HG03064 (cell line): ENCODE measurements around the gene USP16.

Experiments used
- ATAC-seq: cut with Tn5 transposase; IDR thresholded peaks from one replicate; pipeline ENCODE4 v1.9.1; 2021; ENCODE audit warnings: low read depth; ENCODE audit not compliant: unreplicated experiment

USP16 gene

DNA sequence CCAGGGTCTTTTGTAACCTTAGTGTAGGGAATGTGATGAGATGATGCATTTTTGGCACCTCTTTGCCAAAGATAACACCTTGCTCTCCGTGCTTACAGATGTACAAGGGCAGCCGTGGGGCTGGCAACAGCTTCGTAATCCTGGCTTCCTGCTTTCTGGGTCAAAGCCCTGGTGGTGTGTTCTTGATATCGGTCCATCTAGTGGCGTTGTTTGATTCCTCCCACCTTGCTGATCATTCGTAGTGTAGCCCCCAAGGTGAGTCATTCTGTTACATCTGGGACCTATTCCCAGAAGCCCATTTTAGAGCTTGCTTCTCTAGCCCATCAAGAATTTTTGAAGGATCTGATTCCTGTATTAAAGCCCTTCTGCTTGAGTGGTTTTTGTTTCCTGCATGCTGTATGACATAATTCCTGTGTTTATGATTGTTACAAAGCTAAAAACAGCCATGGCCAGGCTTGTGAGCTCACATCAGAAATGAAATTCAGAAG is 56.0 kb downstream of the USP16 start:
- no peak for ATAC-seq

DNA sequence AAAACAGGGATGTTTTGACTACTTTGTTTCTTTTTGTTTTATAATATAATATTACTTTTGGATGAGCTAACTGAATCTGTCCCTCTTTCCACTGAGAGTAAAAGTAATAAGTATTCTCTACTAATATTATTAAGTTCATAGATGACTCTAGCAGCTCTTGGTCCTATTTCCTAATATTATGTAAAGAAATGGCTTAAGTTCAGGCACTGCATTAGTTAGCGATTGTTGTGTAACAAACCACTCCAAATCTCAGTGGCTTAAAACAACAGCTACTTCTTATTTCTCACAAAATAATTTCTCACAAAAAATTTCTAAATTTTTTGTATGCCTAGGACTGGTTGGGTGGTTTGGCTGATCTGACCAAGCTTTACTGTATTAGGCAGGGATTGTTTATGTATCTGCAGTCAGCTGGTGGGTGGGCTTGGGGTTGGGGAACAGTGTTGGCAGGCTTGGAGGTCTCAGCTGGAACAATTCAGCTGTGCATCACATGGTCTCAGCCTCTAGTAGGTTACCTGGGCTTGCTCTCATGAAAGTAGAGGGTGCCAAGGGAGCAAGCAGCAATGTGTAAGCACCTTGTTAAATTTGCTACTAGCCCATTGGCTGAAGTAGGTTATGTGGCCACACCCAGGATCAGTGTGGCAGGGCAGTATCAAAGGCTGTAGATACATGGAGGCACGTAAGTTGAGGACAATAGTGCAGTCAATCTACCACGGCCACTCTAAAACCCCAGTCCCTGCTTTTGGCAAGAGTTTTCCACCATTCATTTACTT is 57.8 kb downstream of the USP16 start:
- ATAC-seq, result no peak

DNA sequence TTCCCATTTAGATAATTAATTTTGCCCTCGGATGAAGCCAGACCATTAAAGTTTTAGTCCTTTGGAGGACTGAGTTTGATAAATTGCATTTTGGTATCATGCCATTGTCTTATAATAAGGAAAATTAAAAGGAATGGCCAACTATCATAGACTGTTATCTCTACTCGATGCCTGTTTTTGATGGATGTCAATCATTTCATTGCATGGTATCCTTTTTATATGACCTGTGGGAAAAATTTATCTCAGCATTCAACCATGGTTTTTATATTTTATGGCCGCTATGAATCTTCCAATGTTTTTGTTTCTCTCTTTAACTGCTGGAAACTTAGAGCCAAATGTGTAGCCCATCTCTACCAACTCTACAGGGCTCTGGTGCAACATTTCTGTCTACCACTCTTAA is 58.8 kb downstream of the USP16 start:
- no peak for ATAC-seq

DNA sequence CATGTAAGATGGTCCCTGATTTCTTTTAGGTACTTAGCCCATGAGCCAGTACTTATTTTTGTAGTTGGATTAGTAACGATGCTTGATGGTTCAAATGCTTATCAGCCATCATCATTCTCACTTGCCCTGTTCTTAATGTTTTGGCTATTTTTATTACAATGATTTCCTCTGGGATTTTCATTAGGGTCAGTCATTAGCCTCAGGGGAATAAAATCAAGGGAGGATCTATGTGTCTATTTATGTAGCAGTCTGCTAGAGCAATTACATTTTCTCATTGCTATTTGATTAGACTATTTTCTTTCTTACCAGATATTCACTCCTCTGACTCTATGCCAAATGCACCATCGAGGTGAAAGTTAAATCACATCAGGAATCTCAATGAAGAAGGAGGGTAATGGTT is 59.9 kb downstream of the USP16 start:
- no peak for ATAC-seq

DNA sequence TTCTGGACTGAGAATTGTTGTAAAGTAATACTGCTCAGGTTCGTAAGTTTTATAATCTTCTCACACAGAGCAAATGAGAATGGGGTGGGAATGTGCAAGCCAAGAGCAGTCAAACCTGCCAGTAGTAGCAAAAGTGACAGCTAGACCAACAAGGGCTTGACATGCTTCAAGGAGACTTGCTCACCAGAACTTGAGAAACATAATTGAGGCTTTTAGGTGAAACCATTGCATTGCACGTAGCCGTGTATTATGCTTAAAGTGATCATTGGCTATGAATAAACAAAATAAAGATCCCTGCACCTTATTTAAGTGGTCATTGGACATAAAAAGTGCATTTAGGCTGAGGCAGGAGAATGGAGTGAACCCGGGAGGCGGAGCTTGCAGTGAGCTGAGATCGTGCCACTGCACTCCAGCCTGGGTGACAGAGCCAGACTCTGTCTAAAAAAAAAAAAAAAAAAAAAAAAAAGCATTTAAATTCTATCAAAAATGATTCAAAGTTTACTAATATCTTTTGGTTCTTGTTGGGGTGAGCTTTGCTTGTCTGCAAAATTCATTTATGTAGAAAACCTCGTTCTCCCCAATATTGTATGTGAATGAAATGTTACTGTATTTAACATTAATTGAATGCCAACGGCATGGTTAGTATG is 60.8 kb downstream of the USP16 start:
- no peak for ATAC-seq

DNA sequence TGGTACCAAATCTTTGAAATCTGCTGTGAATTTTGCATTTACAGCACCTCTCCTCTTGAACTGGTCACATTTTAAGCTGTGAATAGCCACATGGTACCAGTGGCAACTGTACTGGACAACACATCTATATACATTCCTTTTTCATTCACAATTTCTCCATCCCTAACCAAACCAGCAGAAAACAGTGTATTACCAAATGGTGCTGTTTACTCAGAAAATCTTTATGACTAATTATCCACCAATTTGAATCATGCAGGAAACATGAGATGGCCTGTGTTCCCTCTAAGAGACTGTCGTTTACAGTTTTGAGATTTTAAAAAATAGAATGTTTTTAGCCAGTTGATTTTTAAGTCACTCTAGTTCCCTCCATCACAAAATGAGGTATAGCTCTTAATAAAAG is 66.6 kb downstream of the USP16 start:
- ATAC-seq, result no peak

DNA sequence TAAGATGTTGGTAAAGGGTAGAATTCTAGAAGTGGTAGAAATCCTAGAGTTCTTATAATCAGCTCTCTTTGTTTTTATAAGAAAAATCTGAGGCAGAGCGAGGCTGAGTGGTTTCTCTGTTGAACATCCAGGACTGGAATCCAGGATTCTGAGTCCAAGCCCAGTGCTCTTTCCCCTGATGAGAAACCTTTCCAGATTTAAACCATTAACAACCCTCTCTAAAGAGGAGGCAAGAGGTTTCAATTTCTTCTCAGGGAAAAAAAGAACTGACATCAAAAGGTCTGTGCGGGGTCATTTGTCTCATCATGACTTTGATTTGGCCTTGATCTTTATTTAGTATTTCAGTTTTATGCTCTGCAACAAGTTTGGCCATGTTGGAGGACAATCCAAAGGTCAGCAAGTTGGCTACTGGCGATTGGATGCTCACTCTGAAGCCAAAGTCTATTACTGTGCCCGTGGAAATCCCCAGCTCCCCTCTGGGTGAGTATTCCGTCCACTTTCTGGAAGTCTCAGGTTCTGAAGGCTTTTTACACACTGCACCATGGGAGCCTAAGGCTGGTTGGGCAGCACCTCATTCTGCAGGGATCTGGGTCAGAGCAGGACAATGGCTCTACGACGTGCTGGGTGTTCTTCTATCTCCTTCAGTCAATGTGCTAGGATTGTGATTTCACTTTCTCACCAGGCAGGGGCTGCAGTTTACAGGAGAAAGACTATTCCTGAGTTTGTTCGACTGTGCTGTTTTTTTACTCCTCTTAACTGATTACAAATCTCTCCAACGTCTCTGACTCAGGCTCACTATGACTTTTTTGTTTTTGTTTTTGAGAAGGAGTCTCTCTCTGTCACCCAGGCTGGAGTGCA is 67.9 kb downstream of the USP16 start:
- no peak for ATAC-seq

DNA sequence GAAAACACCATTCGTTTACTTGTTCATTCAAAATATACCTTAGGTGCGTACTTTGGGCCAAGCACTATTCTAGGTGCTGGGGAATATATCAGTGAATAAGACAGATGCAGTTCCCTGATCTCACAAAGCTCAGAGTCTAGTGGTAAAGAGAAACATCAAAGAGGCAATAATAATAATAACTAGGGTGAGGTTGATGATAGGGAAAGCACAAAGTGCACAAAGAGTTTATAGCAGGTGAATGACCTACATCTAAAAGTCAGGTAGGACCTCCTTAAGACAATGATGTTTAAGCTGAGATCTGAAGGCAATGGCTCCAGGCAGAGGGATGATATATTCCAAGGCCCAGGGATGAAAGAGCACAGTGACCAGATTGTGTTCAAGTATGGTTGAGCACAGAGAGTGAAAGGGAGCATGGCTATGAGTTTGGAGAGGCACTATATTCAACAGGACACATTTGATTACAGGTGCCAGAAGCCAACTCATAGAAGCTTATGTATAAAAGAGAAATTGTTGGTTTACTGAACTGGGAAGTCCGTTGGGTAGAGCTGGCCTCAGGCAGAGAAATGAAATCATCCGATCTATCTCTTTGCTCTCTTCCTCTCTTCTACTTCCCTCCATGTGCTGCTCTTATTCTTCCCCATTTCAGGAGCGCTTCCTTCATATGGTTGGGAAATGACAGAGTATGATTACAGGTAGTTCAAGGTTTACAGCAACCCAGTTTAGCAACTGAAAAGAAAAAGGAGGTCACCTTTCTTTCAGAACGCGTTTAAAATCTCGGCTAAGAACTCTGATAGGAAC is 71.9 kb downstream of the USP16 start:
- no peak for ATAC-seq

DNA sequence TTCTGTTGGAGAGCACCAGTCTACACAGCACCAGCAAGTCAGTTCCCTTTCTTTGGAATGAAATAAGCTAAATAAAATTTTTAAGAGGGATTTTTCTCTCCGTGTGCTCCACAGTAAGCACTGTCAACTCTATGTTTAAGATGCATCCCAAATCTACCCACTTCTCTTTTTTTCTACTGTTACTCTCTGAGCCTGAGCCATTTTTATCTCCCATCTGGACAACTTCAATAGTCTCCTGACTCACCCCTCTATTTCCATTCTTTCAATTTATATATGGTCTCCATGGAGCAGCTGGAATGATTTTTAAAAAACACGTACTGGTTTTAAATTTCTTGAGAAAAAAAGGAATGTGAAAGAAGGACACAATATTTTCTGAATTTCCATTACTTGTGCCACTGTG is 73.7 kb downstream of the USP16 start:
- ATAC-seq, result no peak

DNA sequence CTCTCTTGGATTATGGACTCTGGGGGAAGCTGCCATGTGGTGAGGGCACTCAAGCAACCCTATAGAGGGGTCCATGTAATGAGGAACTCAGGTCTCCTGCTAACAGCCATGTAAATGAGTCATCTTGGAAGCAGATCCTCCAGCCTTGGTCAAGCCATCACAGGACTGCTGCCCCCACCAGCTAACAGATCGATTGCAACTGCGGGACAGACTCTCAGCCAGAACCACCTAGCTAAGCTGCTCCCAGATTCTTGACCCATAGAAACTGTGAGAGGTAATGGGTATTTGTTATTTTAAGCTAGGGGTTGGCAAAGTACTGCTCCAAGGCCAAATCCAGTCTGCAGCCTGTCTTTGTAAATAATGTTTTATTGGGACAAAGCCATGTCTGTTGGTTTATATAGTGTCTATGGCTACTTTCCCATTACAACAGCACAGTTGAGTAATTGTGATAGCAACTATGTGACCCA is 78.4 kb downstream of the USP16 start:
- ATAC-seq, result no peak
